GM13976 (cell line): ENCODE measurements around the gene KLHDC9.
"Not testable (repeated sequence)": the region's sequence is repeated elsewhere in the genome, so short reads cannot be mapped to it uniquely, and the experiment has no call there.

Experiments
- DNase-seq: peaks from one replicate; pipeline ENCODE4 v3.0.0; 2012; ENCODE audit warnings: low spot score
- CTCF ChIP-seq: IDR thresholded peaks from 2 replicates; pipeline ENCODE4 v1.5.1; 2012; ENCODE audit warnings: borderline replicate concordance, mild to moderate bottlenecking; ENCODE audit not compliant: insufficient read depth; ENCODE audit errors: extremely low read depth, missing control alignments, control extremely low read depth
- in situ Hi-C: fragments of 300-500 bp; cut with MboI; formaldehyde crosslinking; loops from one replicate; pipeline ENCODE4 v1.12.0; 2022; ENCODE audit warnings: low sequenced_read_pairs, mixed read lengths, inconsistent platforms; ENCODE audit not compliant: unreplicated experiment

The KLHDC9 gene

GRCh38 chr1:161059293-161059692, 38.9 kb upstream of the KLHDC9 start:
- TF ChIP-seq CTCF = no peak
- DNase-seq = no peak
- in situ Hi-C loops = no loop called here

DNA sequence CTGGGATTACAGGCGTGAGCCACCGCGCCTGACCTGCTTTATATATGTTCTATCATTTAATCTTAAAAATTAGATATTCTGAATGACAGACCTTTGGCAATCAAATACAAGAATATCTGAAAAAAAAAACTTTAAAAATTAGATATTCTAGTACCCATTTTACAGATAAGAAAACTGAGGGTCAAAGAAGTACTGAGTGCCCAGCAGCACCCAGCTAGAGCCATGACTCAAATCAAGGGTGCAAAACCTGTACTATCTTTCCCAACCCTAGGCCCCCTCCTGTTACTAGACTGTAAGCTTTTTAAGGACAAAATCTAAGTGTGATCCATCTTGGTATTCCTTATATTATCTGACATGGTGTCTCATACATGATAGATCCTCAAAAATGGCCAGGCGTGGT, 36.7 kb upstream of the KLHDC9 start:
- in situ Hi-C loops = no loop called here
- TF ChIP-seq CTCF = no peak
- no peak for DNase-seq

- in situ Hi-C loops, DNase-seq: not testable (repeated sequence)
These were observed 34.2 kb upstream of the KLHDC9 start for GRCh38 chr1:161063936-161064335.

- in situ Hi-C loops, DNase-seq: not testable (repeated sequence)
These were observed 32.5 kb upstream of the KLHDC9 start for GRCh38 chr1:161065681-161066080.

DNA sequence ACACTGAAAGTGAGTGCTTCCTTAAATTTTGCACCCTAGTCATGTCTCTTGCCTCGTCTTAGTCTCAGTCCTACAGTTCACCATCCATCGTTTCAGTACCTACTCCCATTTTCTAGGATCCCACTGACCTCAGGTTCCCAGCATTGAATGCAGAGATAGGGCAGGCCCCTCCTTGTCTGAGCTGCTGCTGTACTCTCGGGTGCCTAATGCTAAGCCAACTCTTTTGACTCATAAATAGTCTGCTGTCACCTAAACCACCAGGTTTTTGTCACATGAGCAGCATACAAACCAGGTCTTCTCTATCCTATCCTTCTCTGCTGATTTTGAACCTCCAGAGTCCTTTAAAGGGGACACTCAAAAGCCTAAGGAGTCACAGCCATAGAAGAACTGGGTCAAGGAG, 31.5 kb upstream of the KLHDC9 start:
- in situ Hi-C loops = no loop called here
- TF ChIP-seq CTCF = no peak
- no peak for DNase-seq

DNA sequence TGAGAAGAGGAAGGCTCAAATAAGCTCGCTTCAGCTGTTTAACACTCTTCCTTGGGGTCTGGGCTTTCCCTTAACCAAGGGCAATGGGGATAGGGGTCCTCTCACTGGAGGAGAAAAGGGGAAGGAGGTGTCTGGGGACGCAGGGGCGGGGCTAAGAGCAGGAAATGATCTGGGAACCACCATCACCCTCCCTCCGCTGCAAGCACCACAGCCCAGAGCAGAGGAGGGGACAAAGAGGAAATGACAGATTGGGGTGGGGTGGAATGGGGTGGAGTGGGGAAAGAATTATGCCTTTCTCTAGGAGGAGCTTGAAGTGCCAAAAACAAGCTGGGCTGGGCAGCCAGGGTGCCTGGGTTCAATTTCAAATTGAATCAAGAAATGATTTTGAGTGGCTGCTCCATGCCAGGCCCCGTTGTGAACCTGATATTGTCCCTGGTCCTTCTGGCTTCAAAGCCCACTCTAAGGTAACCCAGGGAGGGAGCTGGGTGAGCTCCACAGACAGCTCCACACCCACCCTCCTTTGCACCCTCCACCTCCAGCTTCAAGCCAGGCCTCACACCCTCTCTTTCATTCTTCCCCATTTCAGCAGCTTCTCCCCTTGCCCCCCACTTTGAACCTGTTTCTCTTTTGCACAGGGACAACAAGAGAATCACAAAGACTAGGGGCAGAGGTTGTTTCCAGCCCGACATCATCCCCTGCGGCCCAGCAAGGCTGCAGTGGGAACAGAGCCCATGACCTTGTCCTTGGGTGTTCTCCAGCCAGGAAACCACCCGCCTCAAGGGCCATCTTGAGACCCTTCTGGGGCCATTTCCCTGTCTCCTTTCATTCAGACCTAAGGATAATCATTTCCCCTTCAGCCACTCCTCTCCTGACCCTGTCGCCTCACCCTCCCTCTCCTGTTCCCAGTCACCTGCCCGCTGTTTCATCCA, 29.6 kb upstream of the KLHDC9 start:
- no peak for TF ChIP-seq CTCF
- in situ Hi-C loops = no loop called here
- peak; percentile 87 for DNase-seq

DNA sequence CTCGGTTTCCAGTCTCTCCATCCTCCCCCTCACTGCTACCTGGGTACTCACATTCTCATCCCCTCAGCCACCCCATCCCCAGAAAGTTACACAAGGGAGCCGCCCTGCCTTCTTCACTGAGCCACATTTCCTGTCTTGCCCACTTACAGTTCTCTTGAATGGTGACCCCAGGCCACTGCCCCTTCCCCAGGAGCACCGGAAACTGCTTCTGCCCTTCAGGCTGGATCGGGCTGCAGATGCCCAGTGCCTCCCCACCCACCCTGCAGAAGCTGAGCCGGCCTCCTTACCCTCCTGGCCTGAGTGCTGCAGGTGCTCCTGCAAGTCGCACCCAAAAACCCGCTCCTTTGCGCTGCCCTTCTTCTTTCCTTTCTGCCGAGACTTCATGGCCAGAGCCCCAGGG, 28.9 kb upstream of the KLHDC9 start:
- no peak for DNase-seq
- in situ Hi-C loops = no loop called here
- TF ChIP-seq CTCF = no peak
